Measurements from ENCODE around the gene KLK3.

Gene KLK3

GRCh38 chr19:50831026-50831396, 23.7 kb upstream of the KLK3 start:
- DNase-seq (ENCODE audit: low spot score), result no peak

GRCh38 chr19:50832666-50833065, 22.0 kb upstream of the KLK3 start:
- DNase-seq (ENCODE audit: low spot score), result no peak

DNA sequence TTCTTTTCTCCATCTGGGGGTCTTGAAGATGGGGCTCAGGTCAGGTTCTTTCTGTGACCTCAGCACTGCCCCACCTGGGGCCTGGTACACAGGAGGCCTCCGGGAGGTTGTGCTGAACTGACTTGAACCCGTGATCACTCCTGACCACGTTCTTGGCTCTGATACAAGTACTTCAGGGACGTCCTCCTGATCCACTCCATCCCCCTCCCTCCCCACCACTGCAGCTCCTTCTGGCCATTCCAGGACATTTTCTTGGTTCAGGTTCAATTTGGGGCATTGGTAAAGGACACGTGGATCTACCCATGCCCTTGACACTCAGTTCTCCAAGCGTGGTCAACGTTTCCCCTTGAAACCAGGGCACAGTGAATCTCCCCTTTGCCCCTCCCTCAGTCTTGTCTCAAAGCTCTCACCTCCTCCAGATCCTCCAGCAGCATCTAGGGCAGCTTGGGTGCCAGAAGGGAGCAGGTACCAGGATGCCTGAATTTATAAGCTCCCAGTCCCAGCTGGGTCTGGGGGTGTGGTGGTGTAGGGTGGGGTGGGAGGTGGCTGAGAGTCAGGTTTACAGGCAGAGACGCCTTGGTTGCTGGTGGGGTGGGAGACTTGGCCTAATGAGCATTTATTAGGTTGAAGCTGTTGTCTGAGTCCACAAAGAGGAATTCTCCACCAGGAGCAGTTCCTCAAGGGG, 21.5 kb upstream of the KLK3 start, which contains the start of gene KLK15:
KLK15 (minus strand) TSS at position 458 of the 685 bp plus-strand sequence. CDS start 2,082 bp downstream, outside the sequence.
- DNase-seq (ENCODE audit: low spot score), result no peak

- DNase-seq (ENCODE audit: low spot score), result no peak
Observed at GRCh38 chr19:50833802-50834167, 20.9 kb upstream of the KLK3 start.

DNA sequence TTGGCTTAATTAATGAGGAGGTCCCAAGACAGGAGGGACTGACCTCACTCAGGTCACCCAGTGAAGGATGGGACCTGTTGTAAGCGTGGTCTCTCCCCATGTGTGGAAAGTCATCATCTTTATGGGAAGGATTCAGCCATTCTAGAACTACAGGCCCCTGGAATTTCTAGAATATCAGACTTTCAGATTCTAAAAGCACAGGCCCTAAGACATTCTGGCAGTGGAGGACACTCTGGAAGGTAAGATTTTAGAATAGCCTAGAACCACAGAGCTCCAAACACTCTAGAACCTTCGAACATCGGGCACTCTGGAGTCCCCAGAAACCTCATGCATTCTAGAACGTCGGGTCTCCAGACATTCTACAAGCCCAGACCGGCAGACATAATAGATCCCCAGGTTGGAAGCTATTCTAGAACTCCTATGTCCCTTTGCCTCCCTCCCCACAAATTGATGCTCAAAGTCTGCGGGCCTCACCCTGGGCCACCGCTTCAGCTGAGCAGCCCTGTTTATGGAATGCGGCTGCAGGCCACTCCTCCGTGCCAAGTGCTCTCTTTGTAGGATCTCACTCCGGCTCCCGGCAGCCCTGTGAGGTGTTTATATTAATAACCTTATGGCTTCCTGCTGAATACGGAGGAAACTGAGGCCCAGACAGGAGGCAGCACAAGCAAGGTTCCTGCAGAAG, 19.5 kb upstream of the KLK3 start:
- DNase-seq (ENCODE audit: low spot score), result no peak

DNA sequence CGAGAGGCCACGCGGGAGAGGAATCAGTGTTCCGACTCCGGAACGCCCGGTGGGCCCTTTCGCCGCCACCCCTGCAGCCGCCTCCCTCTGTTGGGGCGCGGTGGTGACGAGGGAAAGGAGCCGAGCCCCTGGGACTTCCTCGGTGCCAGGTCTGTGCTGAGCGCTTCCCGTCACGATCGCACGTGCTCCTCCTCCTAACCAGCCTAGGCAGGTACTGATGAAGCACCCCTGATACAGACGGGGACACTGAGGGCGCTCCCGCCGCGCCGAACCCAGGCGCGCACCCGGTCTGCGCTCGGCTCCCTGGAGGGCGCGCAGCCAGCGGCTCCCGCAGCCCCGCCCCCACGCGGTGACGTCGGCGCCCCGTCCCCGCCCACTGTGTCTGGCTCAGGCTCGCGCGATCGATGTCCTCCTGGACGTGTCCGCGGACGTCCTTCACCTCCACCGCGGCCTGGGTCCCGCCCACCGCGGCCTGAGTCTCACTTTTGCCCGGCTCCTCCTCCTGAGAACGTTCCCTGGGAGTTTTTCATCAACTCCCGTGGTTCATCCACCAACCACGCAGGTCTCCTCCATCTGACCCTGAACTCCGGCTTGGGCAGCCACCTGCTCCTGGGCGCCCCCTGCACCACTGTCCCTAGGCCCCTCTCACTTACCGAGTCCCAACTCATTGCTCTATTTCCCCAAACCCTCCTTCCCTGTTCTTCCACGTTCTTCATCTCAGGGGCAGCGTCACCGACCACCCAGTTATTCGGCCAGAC, 18.8 kb upstream of the KLK3 start:
- peak; percentile 37 for DNase-seq (ENCODE audit: low spot score)

DNA sequence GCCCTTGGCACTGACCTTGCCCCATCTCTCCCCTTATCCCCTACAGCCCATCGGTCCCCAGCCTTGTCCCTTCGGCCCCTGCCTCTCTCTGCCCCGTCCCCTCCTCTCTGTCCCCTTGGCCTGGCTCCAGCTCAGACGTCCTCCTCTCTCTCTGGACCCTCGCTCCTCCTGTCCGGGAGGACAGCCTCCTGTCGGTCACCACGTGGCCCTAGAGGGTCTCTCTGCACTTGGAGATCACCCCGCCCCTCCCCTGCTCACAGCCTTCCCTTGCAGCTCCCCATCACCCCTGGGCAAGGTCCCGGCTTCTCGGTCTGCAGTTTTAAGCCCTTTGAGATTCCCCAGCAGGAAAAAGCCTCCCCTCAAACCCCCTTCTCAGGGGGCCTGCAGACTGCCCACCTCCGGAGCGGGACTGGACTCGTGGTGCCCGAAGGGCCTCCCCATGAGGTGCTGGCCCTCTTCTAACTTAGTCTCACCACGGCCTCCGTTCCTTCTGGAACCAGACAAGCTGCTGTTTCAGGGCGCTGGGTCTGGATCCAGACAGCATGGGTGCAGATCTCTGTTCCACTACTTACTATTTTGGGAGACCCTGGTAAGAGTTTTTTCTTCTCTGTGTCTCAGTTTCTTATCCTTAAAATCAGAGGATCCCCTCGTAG, 18.0 kb upstream of the KLK3 start:
- no peak for DNase-seq (ENCODE audit: low spot score)

- DNase-seq (ENCODE audit: low spot score), result no peak
Observed at GRCh38 chr19:50837300-50837699, 17.4 kb upstream of the KLK3 start.

DNA sequence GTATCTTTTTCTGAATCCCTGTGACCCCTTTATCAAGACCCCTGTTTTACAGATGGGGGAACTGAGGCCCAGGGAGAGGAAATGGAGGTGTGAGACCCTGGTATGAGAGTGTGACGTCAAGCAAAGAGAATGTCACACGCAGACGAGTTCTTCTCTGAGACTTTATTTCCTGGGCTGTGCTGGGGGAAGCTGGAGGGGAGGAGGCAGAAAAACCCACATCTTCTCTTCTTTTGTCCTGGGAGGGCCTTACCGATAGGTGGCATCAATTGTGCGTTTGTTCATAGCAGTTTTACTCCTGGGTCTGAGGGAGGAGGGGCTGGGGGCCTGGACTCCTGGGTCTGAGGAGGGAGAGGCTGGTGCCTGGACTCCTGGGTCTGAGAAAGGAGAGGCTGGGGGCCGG, 16.5 kb upstream of the KLK3 start:
- DNase-seq (ENCODE audit: low spot score), result no peak

DNA sequence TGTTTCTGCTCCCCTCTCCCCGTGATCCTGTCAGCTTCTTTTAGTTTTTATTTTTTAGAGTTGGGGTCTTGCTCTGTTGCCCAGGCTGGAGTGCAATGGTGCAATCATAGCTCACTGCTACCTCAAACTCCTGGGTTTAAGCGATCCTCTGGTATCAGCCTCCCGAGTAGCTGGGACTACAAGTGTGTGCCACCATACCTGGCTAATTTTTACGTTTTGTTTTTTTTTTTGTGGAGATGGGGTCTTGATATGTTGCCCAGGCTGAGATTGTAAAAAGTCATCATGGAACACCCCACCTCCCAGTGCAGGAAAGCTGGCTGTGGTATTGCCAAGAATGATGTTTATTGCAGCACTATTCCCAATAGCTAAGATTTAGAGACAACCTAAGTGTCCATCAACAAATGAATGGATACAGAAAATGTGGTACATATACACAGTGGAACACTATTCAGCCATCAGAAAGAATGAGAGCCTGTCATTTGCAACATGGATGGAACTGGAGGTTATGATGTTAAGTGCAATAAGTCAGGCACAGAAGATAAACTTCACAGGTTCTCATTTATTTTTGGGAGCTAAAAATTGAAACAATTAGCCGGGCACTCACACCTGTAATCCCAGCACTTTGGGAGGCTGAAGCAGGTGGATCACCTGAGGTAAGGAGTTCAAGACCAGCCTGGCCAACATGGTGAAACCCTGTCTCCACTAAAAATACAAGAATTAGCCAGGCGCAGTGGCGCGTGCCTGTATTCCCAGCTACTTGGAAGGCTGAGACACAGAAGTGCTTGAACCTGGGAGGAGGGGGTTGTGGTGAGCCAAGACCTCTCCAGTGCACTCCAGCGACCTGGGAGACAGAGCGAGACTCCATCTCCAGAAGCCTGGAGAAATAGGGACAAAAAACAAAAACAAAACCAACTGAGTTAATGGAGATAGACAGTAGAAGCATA, 14.7 kb upstream of the KLK3 start:
- no peak for DNase-seq (ENCODE audit: low spot score)

GRCh38 chr19:50842130-50842529, 12.6 kb upstream of the KLK3 start:
- no peak for DNase-seq (ENCODE audit: low spot score)

DNA sequence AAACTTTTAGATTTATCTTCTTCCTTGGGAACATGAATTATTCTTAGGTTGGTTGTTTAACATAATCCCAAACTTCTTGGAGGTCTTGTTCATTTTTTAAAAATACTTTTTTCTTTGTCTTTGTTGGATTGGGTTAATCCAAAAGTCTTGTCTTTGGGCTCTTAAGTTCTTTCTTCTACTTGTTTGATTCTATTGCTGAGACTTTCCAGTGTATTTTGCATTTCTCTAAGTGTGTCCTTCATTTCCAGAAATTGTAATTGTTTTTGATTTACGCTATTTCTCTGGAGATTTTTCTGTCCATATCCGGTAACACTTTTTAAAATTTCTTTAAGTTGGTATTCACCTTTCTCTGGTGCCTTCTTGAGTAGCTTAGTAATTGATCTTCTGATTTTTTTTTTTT, 11.5 kb upstream of the KLK3 start:
- DNase-seq (ENCODE audit: low spot score), result no peak

GRCh38 chr19:50843701-50844221, 11.0 kb upstream of the KLK3 start:
- no peak for DNase-seq (ENCODE audit: low spot score)

- no peak for DNase-seq (ENCODE audit: low spot score)
Observed at GRCh38 chr19:50844296-50844935, 10.3 kb upstream of the KLK3 start.

DNA sequence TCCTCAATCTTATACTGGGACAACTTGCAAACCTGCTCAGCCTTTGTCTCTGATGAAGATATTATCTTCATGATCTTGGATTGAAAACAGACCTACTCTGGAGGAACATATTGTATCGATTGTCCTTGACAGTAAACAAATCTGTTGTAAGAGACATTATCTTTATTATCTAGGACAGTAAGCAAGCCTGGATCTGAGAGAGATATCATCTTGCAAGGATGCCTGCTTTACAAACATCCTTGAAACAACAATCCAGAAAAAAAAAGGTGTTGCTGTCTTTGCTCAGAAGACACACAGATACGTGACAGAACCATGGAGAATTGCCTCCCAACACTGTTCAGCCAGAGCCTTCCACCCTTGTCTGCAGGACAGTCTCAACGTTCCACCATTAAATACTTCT, 4.0 kb upstream of the KLK3 start:
- no peak for DNase-seq (ENCODE audit: low spot score)

DNA sequence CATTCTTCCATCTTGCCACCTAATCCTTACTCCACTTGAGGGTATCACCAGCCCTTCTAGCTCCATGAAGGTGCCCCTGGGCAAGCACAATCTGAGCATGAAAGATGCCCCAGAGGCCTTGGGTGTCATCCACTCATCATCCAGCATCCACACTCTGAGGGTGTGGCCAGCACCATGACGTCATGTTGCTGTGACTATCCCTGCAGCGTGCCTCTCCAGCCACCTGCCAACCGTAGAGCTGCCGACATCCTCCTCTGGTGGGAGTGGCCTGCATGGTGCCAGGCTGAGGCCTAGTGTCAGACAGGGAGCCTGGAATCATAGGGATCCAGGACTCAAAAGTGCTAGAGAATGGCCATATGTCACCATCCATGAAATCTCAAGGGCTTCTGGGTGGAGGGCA, 3.1 kb upstream of the KLK3 start:
- no peak for DNase-seq (ENCODE audit: low spot score)

- DNase-seq (ENCODE audit: low spot score), result no peak
Observed at GRCh38 chr19:50857366-50857765, 2.7 kb downstream of the KLK3 start.

- no peak for DNase-seq (ENCODE audit: low spot score)
Observed at GRCh38 chr19:50858886-50859285, 4.2 kb downstream of the KLK3 start.

DNA sequence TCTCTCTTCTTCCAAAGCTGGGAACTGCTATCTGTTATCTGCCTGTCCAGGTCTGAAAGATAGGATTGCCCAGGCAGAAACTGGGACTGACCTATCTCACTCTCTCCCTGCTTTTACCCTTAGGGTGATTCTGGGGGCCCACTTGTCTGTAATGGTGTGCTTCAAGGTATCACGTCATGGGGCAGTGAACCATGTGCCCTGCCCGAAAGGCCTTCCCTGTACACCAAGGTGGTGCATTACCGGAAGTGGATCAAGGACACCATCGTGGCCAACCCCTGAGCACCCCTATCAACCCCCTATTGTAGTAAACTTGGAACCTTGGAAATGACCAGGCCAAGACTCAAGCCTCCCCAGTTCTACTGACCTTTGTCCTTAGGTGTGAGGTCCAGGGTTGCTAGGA, 5.1 kb downstream of the KLK3 start:
- DNase-seq (ENCODE audit: low spot score), result no peak

DNA sequence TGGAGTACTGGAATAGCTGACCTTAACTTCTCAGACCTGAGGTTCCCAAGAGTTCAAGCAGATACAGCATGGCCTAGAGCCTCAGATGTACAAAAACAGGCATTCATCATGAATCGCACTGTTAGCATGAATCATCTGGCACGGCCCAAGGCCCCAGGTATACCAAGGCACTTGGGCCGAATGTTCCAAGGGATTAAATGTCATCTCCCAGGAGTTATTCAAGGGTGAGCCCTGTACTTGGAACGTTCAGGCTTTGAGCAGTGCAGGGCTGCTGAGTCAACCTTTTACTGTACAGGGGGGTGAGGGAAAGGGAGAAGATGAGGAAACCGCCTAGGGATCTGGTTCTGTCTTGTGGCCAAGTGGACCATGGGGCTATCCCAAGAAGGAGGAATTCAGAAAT, 6.3 kb downstream of the KLK3 start:
- no peak for DNase-seq (ENCODE audit: low spot score)
